ENCODE data around the gene SUPT20HL2. TPM values are rescaled to one million over a fixed set of nuclear protein-coding genes. Genes with fewer than 3 reads are reported as not detected.

Gene SUPT20HL2
- total and polyA plus RNA-seq, 5 donors: not detected

Other genes starting within 250 kb of the SUPT20HL2 start
- 10 to 100 TPM; 36.0 to 64.4 (median 50.7) TPM for gene ZFX, start 164.3 kb downstream of the SUPT20HL2 start, total RNA-seq
- 5.6 TPM for gene ZFX, start 164.3 kb downstream of the SUPT20HL2 start, polyA plus RNA-seq
- gene SUPT20HL1, start 46.6 kb upstream of the SUPT20HL2 start, total RNA-seq: not detected
- not detected for gene SUPT20HL1, start 46.6 kb upstream of the SUPT20HL2 start, polyA plus RNA-seq
- 10 to 100 TPM; 21.1 to 27.5 (median 25.1) TPM for gene PDK3, start 151.2 kb upstream of the SUPT20HL2 start, total RNA-seq
- 8.3 TPM for gene PDK3, start 151.2 kb upstream of the SUPT20HL2 start, polyA plus RNA-seq

Measured in right cardiac atrium (tissue), 5 donors.